Adrenal gland (tissue), 12 donors: ENCODE measurements around the gene SNRNP70. TPM values are rescaled to one million over a fixed set of nuclear protein-coding genes. Genes with fewer than 3 reads are reported as not detected.

Source experiments
- DNase-seq, 7 donors: peaks; one replicate each; pipeline ENCODE4 v3.0.0-alpha.2; 2019 to 2020
- H3K27ac ChIP-seq, 5 donors: fragments of 200-600 bp; sonication (generic) in 4 of 5; 1 replicate in 3 of 5; 2 replicates in 2 of 5; pipeline versions ENCODE4 v1.5.1 to v1.8.0; 2016 to 2020; ENCODE audit warnings: mild to moderate bottlenecking in 1 of 5
- H3K27me3 ChIP-seq: fragments of 200-600 bp; 2 replicates; pipeline ENCODE4 v1.8.0; 2021
- H3K36me3 ChIP-seq, 2 donors: fragments of 200-600 bp; replicated peaks in 1 of 2; 1 replicate in 1 of 2; 2 replicates in 1 of 2; pipeline versions ENCODE4 v1.5.1 to v1.8.0; 2018 to 2022
- H3K4me1 ChIP-seq, 2 donors: fragments of 200-600 bp; replicated peaks in 1 of 2; 1 replicate in 1 of 2; 2 replicates in 1 of 2; pipeline versions ENCODE4 v1.5.1 to v1.8.0; 2018 to 2021
- H3K4me3 ChIP-seq, 4 donors: fragments of 200-600 bp; sonication (generic) in 3 of 4; one replicate each; pipeline ENCODE4 v1.5.1; 2016 to 2018
- H3K9me3 ChIP-seq, 3 donors: fragments of 200-600 bp; sonication (generic) in 1 of 3; replicated peaks in 1 of 3; 1 replicate in 2 of 3; 2 replicates in 1 of 3; pipeline versions ENCODE4 v1.5.1 to v1.8.0; 2016 to 2021
- CTCF ChIP-seq, 6 experiments: fragments of 450-650 bp in 4 of 6; fragments of 200-600 bp in 2 of 6; sonication (generic) in 1 of 6; IDR thresholded peaks; 1 replicate in 5 of 6; 2 replicates in 1 of 6; pipeline versions ENCODE4 v1.5.1 to v1.8.0; 2016 to 2021; ENCODE audit warnings: antibody characterized with exemption in 6 of 6, mild to moderate bottlenecking in 2 of 6, moderate library complexity in 1 of 6
- POLR2A ChIP-seq, 2 donors: fragments of 450-650 bp; IDR thresholded peaks; one replicate each; pipeline ENCODE4 v1.6.1; 2017; ENCODE audit warnings: antibody characterized with exemption in 2 of 2, mild to moderate bottlenecking in 2 of 2, moderate library complexity in 1 of 2
- WGBS, 4 donors: extraction: QIAGEN DNeasy Blood & Tissue Kit in 2 of 4; methylation state at CpG; one replicate each; pipeline versions ENCODE4 v1.1.5 to v1.1.7; 2013 to 2017; 5-methylcytosine and 5-hydroxymethylcytosine counted together
- intact Hi-C, 2 donors: fragments of 100-400 bp; cut with DNase I; formaldehyde crosslinking; loops; one replicate each; pipeline versions ENCODE4 v1.14.1 to v1.15.0; 2022 to 2023
- polyA plus RNA-seq, 3 donors: library from polyadenylated mRNA; stranded (reverse); fragments of 200-250 nt in 2 of 3; fragments of 350-450 nt in 1 of 3; fragmentation: Illumina TruSeq in 1 of 3; extraction: RNeasy Lipid Tissue Mini Kit (QIAGEN cat#74804) in 1 of 3; gene quantifications; one replicate each; pipeline ENCODE4 v1.2.3, GENCODE V29; 2013 to 2014
- total RNA-seq, 9 donors: library from RNA; depleted of rRNA in 4 of 9; stranded (reverse); fragments of >200 nt in 4 of 9; fragments of 120-200 nt in 1 of 9; fragmentation: NEBNext Ultra II Directional in 1 of 9; extraction: Animal tissue kit (Norgen Biotek cat#: 25700) in 1 of 9; gene quantifications; one replicate each; pipeline versions ENCODE4 v1.1.0 to v1.2.4, GENCODE V29; 2013 to 2023
- donor health status: healthy with polysubstance abuse.
- donor health status: Bipolar disorder and iron deficiency.
- donor health status: DM: yes; HTN: yes; CAD: no.
- donor health status: DM: no; HTN: no; CAD: no.
- donor health status: DM: no; HTN: no; CAD: no.
- donor health status: DM: yes; HTN: yes; CAD: no.

SNRNP70 gene
- total and polyA plus RNA-seq, 12 donors, result 109 to 1,255 (median 233) TPM

DNA sequence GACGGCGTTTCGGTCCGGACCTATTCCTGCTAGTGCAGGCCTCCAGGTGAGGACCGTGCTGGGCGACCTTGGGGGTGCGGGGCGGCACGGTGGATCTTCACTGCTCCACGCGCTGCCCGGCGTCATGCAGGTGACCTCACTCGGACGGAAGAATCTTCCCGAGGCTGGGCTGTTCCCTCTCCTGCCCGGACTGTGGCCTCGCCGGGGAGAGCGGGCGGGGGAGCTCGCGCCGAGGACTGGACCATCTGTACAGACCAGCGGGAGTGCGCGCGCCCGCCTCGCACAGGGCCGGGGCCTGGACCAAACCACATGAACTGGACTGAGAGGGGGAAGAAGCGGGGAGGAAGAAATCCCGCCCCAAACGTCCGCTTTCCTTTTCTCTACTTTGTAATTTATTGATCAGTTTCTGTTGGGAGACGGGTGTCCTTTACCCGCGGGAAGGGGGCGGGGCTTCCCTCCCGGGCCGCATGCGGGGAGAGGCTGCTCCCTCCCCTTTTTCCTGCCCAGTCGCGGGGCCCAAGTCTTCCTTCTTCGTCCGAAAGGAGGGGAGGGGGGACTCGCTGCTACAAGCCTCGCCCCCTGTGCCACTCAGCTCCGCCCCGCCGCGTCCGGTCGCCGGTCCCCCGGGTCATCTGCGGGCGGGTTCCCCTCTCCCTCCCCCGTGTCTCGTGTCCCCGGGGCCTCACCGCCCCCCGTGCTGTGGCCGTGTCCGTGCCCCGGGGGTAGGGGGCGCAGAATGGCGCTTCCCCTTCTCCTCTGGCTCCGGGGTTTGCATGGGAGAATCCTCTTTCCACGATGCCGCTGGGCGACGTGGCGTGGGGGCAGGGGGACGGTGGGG is 65.1 kb downstream of the SNRNP70 start:
- intact Hi-C loops, result loop anchor here in 1 of 2 donors (5.0 kb wide), 1 partner anchor 47 kb away; no protein-coding TSS in a partner anchor
- Histone ChIP-seq H3K4me1 (peaks cover 15 to 28% of the 10 kb centered on the region in 2 donors), H3K27ac (peak overlapping the region; percentile 58 to 94 (median 78)), H3K27me3 (no peaks in the 10 kb centered on the region), H3K36me3 (no peaks in the 10 kb centered on the region), H3K4me3 (peak overlapping the region; percentile 34 to 73 (median 52)), H3K9me3 (no peaks in the 10 kb centered on the region)
- 0 to 2% (median 1%) methylated on average over 15 to 73 of the region's 75 CpGs for WGBS, 4 donors
- TF ChIP-seq POLR2A (IDR thresholded peaks at IDR 0.05), result peak; percentile 36 to 61
- no peak for TF ChIP-seq CTCF (IDR thresholded peaks at IDR 0.05)
- DNase-seq, result peak; percentile 86 to 93 (median 90)

DNA sequence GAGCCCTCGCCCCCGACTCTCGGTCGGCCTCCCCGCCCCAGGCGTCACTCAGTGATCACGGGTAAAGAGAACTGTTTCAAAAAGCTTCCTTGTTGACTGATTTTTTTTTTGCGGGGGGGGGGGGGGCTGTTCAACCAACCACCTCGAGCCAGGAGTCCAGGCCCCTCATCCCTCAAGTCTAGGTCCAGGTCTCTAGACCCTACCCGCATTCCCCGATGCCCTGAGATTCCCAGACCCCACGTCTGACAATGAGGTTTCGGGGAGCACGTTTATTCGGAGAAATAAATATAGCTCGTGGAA is 65.6 kb downstream of the SNRNP70 start:
- H3K27ac ChIP-seq, result peak overlapping the region in 4 of 5 donors; percentile 58 to 94 (median 82)

GRCh38 chr19:49151267-49152118 is 66.2 kb downstream of the SNRNP70 start:
- Histone ChIP-seq H3K4me3 (peak overlapping the region in 1 of 4 donors; percentile 73), H3K27me3 (no peaks in the 10 kb centered on the region), H3K27ac (peak overlapping the region in 4 of 5 donors; percentile 58 to 94 (median 82)), H3K4me1 (peaks cover 15 to 19% of the 10 kb centered on the region in 2 donors), H3K9me3 (no peaks in the 10 kb centered on the region), H3K36me3 (no peaks in the 10 kb centered on the region)
- intact Hi-C loops, result loop anchor here in 1 of 2 donors (5.0 kb wide), 1 partner anchor 46 kb away; no protein-coding TSS in a partner anchor
- DNase-seq, result peak; percentile 82 to 90 (median 87)
- 8 to 10% (median 9%) methylated on average over 31 to 45 of the region's 45 CpGs for WGBS, 4 donors
- no peak for TF ChIP-seq CTCF (IDR thresholded peaks at IDR 0.05)
- peak in 1 of 2 donors; percentile 26 for TF ChIP-seq POLR2A (IDR thresholded peaks at IDR 0.05)

More for the DNA sequence above, 65.6 kb downstream of the SNRNP70 start:
- H3K4me1 ChIP-seq, result peaks cover 15 to 23% of the 10 kb centered on the region in 2 donors
- H3K27me3 ChIP-seq, result no peaks in the 10 kb centered on the region
- no peaks in the 10 kb centered on the region for H3K9me3 ChIP-seq
- TF ChIP-seq CTCF (IDR thresholded peaks at IDR 0.05), result no peak
- TF ChIP-seq POLR2A (IDR thresholded peaks at IDR 0.05), result no peak
- H3K4me3 ChIP-seq, result peak overlapping the region in 3 of 4 donors; percentile 18 to 73 (median 54)
- 4 to 9% (median 7%) methylated on average over 9 to 16 of the region's 16 CpGs for WGBS, 4 donors
- no peaks in the 10 kb centered on the region for H3K36me3 ChIP-seq
- DNase-seq, result no peak
- intact Hi-C loops, result loop anchor here in 1 of 2 donors (5.0 kb wide), 1 partner anchor 46 kb away; no protein-coding TSS in a partner anchor

DNA sequence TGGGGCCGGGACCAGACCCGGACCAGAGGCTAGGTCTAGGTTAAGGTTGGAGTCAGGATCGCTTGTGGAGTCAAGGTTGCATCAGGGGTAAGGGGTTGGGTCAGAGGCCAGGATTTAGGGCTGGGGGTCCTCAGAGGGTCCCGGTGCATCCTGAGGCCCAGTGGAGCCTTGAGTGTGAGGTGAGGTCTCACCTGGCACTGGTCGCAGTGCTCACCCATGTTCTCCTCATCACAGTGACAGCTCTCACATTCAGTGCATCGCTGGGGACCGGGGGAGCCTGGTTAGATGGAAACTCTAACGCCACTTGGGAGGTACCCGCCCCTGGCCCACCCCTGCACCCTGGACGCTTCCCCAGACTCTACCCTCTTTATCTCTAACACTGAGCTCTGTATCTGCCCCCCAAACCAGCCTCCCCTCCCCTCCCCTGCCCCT is 66.9 kb downstream of the SNRNP70 start:
- no peaks in the 10 kb centered on the region for H3K27me3 ChIP-seq
- H3K36me3 ChIP-seq, result no peaks in the 10 kb centered on the region
- DNase-seq, result peak in 1 of 7 donors; percentile 25
- WGBS, 4 donors, result 31 to 46% (median 40%) methylated on average over 8 to 10 of the region's 10 CpGs
- H3K4me3 ChIP-seq, result no peak overlapping the region
- TF ChIP-seq CTCF (IDR thresholded peaks at IDR 0.05), result no peak
- no peak for TF ChIP-seq POLR2A (IDR thresholded peaks at IDR 0.05)
- H3K27ac ChIP-seq, result peak overlapping the region in 2 of 5 donors; percentile 8 to 91
- H3K9me3 ChIP-seq, result no peaks in the 10 kb centered on the region
- H3K4me1 ChIP-seq, result peaks cover 15 to 19% of the 10 kb centered on the region in 2 donors
- intact Hi-C loops, result loop anchor here in 1 of 2 donors (5.0 kb wide), 1 partner anchor 45 kb away; no protein-coding TSS in a partner anchor
